Suprapubic skin (tissue), 3 donors: ENCODE measurements around the gene TSPAN18.

ENCODE experiments used
- CTCF ChIP-seq, 2 donors: fragments of 200-600 bp in 1 of 2; fragments of 450-650 bp in 1 of 2; sonication (generic) in 1 of 2; IDR thresholded peaks; one replicate each; pipeline ENCODE4 v1.5.1; 2016 to 2019; ENCODE audit warnings: antibody characterized with exemption in 2 of 2, mild to moderate bottlenecking in 1 of 2, moderate library complexity in 1 of 2
- POLR2A ChIP-seq, 2 donors: fragments of 450-650 bp; IDR thresholded peaks; one replicate each; pipeline ENCODE4 v1.6.1; 2017; ENCODE audit warnings: antibody characterized with exemption in 2 of 2, mild to moderate bottlenecking in 2 of 2, moderate library complexity in 2 of 2

GRCh38 chr11:44966694-44967093 lies 239.9 kb downstream of the TSPAN18 start:
- TF ChIP-seq CTCF (IDR thresholded peaks at IDR 0.05) (no peak), POLR2A (IDR thresholded peaks at IDR 0.05) (no peak)
